GM18508 (cell line): ENCODE results near the gene KDM3B.
"Not testable (repeated sequence)": the region's sequence is repeated elsewhere in the genome, so short reads cannot be mapped to it uniquely, and the experiment has no call there.

ENCODE experiments used
- ATAC-seq: cut with Tn5 transposase; IDR thresholded peaks from one replicate; pipeline ENCODE4 v1.9.1; 2021; ENCODE audit warnings: moderate number of reproducible peaks; ENCODE audit not compliant: insufficient read depth, unreplicated experiment

Gene KDM3B

DNA sequence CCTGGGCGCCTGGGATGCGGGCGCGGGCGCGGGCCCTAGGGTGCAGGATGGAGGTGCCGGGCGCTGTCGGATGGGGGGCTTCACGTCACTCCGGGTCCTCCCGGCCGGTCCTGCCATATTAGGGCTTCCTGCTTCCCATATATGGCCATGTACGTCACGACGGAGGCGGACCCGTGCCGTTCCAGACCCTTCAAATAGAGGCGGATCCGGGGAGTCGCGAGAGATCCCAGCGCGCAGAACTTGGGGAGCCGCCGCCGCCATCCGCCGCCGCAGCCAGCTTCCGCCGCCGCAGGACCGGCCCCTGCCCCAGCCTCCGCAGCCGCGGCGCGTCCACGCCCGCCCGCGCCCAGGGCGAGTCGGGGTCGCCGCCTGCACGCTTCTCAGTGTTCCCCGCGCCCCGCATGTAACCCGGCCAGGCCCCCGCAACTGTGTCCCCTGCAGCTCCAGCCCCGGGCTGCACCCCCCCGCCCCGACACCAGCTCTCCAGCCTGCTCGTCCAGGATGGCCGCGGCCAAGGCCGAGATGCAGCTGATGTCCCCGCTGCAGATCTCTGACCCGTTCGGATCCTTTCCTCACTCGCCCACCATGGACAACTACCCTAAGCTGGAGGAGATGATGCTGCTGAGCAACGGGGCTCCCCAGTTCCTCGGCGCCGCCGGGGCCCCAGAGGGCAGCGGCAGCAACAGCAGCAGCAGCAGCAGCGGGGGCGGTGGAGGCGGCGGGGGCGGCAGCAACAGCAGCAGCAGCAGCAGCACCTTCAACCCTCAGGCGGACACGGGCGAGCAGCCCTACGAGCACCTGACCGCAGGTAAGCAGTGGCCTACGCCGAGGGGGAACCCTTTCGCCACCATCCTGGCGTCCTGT lies 113.0 kb downstream of the KDM3B start, which contains the start of gene EGR1:
TSS of gene EGR1 (plus strand) at position 219 of the 864 bp plus-strand sequence. CDS start at position 502, 283 bp downstream.
- ATAC-seq: peak; percentile 23

DNA sequence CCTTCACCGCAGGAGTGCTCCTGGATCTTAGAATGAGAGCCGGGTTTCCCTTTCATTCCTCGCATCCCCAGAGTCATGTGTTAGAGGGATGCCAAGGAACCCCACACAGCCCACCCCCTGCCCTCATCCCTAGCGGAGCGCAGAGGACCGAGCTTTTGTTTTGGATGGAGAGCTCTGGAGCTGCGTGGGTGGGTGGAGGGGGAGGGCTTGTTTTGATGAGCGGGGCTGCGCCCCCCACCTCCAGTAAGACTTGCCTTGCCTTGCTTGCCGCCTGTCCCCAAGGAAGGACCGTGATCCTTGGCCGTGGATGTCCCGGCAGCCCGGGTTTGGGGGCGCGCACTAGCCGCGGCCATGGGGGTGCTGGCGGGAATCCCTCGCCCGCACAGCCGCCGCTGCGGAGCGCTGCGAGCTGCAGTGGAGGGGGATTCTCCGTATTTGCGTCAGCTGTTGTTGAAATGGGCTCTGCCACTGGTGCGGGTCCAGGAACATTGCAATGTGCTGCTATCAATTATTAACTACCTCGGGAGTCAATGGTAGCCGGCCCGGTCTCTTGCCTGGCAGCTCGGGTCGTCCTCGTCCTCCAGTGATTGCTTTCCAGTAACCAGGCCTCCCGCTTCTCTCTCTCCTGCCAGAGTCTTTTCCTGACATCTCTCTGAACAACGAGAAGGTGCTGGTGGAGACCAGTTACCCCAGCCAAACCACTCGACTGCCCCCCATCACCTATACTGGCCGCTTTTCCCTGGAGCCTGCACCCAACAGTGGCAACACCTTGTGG lies 113.8 kb downstream of the KDM3B start:
- ATAC-seq: no peak

DNA sequence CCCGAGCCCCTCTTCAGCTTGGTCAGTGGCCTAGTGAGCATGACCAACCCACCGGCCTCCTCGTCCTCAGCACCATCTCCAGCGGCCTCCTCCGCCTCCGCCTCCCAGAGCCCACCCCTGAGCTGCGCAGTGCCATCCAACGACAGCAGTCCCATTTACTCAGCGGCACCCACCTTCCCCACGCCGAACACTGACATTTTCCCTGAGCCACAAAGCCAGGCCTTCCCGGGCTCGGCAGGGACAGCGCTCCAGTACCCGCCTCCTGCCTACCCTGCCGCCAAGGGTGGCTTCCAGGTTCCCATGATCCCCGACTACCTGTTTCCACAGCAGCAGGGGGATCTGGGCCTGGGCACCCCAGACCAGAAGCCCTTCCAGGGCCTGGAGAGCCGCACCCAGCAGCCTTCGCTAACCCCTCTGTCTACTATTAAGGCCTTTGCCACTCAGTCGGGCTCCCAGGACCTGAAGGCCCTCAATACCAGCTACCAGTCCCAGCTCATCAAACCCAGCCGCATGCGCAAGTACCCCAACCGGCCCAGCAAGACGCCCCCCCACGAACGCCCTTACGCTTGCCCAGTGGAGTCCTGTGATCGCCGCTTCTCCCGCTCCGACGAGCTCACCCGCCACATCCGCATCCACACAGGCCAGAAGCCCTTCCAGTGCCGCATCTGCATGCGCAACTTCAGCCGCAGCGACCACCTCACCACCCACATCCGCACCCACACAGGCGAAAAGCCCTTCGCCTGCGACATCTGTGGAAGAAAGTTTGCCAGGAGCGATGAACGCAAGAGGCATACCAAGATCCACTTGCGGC lies 114.6 kb downstream of the KDM3B start:
- ATAC-seq: no peak

- no peak for ATAC-seq
These were observed 115.2 kb downstream of the KDM3B start for GRCh38 chr5:138467711-138468132.

- no peak for ATAC-seq
These were observed 115.9 kb downstream of the KDM3B start for GRCh38 chr5:138468133-138468965.

DNA sequence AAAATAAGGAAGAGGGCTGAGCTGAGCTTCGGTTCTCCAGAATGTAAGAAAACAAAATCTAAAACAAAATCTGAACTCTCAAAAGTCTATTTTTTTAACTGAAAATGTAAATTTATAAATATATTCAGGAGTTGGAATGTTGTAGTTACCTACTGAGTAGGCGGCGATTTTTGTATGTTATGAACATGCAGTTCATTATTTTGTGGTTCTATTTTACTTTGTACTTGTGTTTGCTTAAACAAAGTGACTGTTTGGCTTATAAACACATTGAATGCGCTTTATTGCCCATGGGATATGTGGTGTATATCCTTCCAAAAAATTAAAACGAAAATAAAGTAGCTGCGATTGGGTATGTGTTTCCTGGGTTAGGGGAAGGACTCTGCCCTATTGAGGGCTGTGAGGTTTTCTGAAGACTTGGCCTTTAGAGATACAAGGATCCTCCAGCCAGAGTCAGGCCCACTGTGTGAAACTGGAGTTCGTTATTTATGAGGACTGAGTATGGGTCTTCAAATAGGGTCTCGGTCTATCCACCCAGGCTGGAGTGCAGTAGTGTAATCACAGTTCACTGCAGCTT lies 116.6 kb downstream of the KDM3B start:
- no peak for ATAC-seq

DNA sequence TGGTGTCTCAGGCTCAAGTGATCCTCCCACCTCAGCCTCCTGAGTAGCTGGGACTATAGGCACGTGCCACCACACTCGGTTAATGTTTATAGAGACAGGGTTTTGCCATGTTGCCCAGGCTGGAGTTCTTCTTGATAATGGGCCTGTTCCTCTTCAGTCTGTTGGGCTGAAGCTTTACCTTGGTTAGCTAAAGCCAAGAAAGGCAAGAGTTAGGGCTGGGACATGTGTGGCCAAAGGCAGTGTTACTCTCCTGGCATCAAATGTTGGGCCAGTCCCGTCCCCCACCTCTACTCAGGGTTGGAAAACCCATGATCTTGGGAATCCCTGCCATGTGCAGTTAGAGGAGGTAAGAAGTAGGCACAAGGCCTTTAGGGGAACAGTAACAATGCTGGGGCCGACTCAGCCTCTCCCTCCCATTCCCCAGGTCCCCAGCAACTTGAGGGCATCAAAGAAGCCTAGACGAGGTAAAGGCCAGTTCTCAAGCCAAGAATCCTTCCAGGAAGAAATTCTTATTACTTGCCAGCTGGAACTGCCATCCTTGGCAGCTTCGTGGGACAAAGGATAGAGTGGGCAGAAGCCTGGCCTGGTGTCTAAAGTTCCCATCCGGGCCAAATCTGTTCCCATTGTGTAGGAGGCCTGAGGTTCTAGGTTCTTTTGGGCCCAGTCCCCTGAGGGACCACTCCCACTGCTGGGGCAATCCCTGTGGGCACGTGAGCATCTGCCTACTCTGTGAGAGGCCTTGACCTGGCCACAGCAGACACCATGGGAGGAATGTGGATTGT lies 117.2 kb downstream of the KDM3B start:
- ATAC-seq: no peak

GRCh38 chr5:138470322-138471051 lies 118.0 kb downstream of the KDM3B start:
- no peak for ATAC-seq

DNA sequence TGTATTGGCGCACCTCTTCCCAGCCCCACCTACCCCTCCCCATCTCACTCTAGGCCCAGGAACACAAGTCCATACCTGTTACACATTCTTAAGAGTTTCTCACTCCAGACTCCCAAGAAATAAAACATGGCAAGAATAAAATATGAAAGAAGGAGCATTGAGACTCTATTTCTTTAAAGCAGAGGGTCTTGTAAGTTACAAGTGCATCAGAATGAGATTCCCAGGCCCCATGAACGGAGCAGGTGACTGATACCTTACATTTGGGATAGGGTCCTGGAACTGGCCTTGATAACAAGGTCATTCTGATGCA lies 118.5 kb downstream of the KDM3B start:
- no peak for ATAC-seq

- ATAC-seq: no peak
These were observed 119.9 kb downstream of the KDM3B start for GRCh38 chr5:138472353-138472752.

DNA sequence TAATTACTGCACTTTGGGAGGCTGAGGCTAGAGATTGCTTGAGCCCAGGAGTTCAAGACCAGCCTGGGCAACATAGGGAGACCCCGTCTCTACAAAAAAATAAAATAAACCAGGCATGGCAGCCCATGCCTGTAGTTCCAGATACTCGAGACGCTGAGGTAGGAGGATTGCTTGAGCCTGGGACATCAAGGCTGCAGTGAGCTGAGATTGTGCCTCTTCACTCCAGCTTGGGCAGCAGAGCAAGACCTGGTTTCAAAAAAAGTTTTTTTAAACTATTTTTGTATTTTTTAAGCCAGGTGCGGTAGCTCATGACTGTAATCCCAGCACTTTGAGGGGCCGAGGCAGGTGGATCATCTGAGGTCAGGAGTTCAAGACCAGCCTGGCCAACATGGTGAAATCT lies 120.7 kb downstream of the KDM3B start:
- ATAC-seq: not testable (repeated sequence)

- ATAC-seq: no peak
These were observed 124.4 kb downstream of the KDM3B start for GRCh38 chr5:138476918-138477317.

DNA sequence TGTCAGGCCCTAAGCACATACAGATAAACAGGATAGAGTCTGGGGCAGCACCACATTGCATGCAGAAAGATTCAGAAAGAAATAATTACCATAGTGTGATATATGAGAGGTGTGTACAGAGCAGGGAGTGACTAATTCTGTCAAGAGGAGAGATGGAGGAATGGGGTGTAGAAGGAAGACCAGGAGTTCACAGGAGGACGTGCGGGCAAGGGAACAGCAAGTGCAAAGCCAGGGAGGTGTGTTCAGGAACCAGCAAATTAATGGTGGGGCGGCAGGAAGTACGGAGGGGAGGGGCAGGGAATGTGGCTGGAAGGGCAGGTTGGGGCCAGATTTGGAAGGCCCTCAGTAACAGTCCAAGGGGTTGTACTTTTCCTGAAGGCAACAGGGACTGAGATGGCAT lies 130.2 kb downstream of the KDM3B start:
- ATAC-seq: no peak
